KMS-11 (cell line): ENCODE measurements around the gene VPS26C.

Source experiments
- H2AFZ ChIP-seq: fragments of 200-600 bp; sonication (generic); 2 replicates; pipeline ENCODE4 v1.6.1; 2016; ENCODE audit warnings: antibody characterized with exemption, mixed run types, low read depth
- H3K27ac ChIP-seq: fragments of 200-600 bp; sonication (generic); 2 replicates; pipeline ENCODE4 v1.6.1; 2016; ENCODE audit warnings: mild to moderate bottlenecking, mixed run types
- H3K27me3 ChIP-seq: fragments of 200-600 bp; sonication (generic); 2 replicates; pipeline ENCODE4 v1.6.1; 2017; ENCODE audit warnings: mild to moderate bottlenecking, low read depth, mixed run types, moderate library complexity; ENCODE audit not compliant: insufficient read depth
- H3K36me3 ChIP-seq: fragments of 200-600 bp; sonication (generic); 2 replicates; pipeline ENCODE4 v1.6.1; 2017; ENCODE audit warnings: mild to moderate bottlenecking, mixed run types; ENCODE audit not compliant: insufficient read depth
- H3K4me1 ChIP-seq: fragments of 200-600 bp; sonication (generic); 2 replicates; pipeline ENCODE4 v1.6.1; 2016; ENCODE audit warnings: mild to moderate bottlenecking, low read depth, mixed run types; ENCODE audit not compliant: poor library complexity, severe bottlenecking
- H3K4me2 ChIP-seq: fragments of 200-600 bp; sonication (generic); 2 replicates; pipeline ENCODE4 v1.7.0; 2016; ENCODE audit warnings: mild to moderate bottlenecking, mixed run types
- H3K4me3 ChIP-seq: fragments of 200-600 bp; sonication (generic); IDR thresholded peaks from 2 replicates; pipeline ENCODE4 v1.6.1; 2017; ENCODE audit warnings: low read depth, low read length, mixed read lengths; ENCODE audit not compliant: insufficient read depth
- H3K79me2 ChIP-seq: fragments of 200-600 bp; sonication (generic); 2 replicates; pipeline ENCODE4 v1.6.1; 2016; ENCODE audit warnings: low read depth, mixed run types; ENCODE audit not compliant: insufficient read depth
- H3K9ac ChIP-seq: fragments of 200-600 bp; sonication (generic); 2 replicates; pipeline ENCODE4 v1.6.1; 2016; ENCODE audit warnings: mild to moderate bottlenecking, mixed run types
- H4K20me1 ChIP-seq: fragments of 200-600 bp; sonication (generic); 2 replicates; pipeline ENCODE4 v1.6.1; 2016; ENCODE audit warnings: mild to moderate bottlenecking, mixed run types; ENCODE audit not compliant: insufficient read depth
- TF ChIP-seq, protein P1 (sequence below): fragments of 200-600 bp; sonication (generic); conservative IDR thresholded peaks from 2 replicates; pipeline ENCODE4 v1.6.1; 2017; ENCODE audit warnings: low read depth, mild to moderate bottlenecking, antibody characterized with exemption, low read length, moderate library complexity, mixed read lengths

The VPS26C gene

GRCh38 chr21:37253991-37254390 lies 13.1 kb downstream of the VPS26C start:
- Histone ChIP-seq H4K20me1 (no peaks in the 10 kb centered on the region), H3K4me3 (no peak overlapping the region), H3K27me3 (no peaks in the 10 kb centered on the region), H3K4me1 (peaks cover 23% of the 10 kb centered on the region), H3K79me2 (peaks cover 28% of the 10 kb centered on the region; the same call in 1 of the 2 replicates), H3K9ac (no peak overlapping the region), H2AFZ (no peak overlapping the region), H3K27ac (no peak overlapping the region), H3K36me3 (no peaks in the 10 kb centered on the region), H3K4me2 (no peak overlapping the region)
- TF ChIP-seq, protein P1, sequence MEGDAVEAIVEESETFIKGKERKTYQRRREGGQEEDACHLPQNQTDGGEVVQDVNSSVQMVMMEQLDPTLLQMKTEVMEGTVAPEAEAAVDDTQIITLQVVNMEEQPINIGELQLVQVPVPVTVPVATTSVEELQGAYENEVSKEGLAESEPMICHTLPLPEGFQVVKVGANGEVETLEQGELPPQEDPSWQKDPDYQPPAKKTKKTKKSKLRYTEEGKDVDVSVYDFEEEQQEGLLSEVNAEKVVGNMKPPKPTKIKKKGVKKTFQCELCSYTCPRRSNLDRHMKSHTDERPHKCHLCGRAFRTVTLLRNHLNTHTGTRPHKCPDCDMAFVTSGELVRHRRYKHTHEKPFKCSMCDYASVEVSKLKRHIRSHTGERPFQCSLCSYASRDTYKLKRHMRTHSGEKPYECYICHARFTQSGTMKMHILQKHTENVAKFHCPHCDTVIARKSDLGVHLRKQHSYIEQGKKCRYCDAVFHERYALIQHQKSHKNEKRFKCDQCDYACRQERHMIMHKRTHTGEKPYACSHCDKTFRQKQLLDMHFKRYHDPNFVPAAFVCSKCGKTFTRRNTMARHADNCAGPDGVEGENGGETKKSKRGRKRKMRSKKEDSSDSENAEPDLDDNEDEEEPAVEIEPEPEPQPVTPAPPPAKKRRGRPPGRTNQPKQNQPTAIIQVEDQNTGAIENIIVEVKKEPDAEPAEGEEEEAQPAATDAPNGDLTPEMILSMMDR, result no peak

GRCh38 chr21:37251294-37251634 lies 15.9 kb downstream of the VPS26C start:
- Histone ChIP-seq H3K9ac (no peak overlapping the region), H2AFZ (no peak overlapping the region), H4K20me1 (no peaks in the 10 kb centered on the region; the same call in 1 of the 2 replicates), H3K4me1 (peaks cover 8% of the 10 kb centered on the region), H3K36me3 (no peaks in the 10 kb centered on the region), H3K79me2 (peaks cover 35% of the 10 kb centered on the region; the same call in 1 of the 2 replicates), H3K27me3 (no peaks in the 10 kb centered on the region), H3K4me2 (no peak overlapping the region), H3K27ac (no peak overlapping the region), H3K4me3 (no peak overlapping the region)
- TF ChIP-seq, protein P1, result no peak

GRCh38 chr21:37249112-37249904 lies 17.8 kb downstream of the VPS26C start:
- Histone ChIP-seq H3K9ac (no peak overlapping the region), H3K79me2 (peaks cover 32% of the 10 kb centered on the region; the same call in 1 of the 2 replicates), H3K4me1 (no peaks in the 10 kb centered on the region), H3K27ac (no peak overlapping the region), H4K20me1 (no peaks in the 10 kb centered on the region; the same call in 1 of the 2 replicates), H3K27me3 (no peaks in the 10 kb centered on the region), H3K36me3 (no peaks in the 10 kb centered on the region), H3K4me3 (no peak overlapping the region), H2AFZ (no peak overlapping the region), H3K4me2 (no peak overlapping the region)
- TF ChIP-seq, protein P1, result no peak

GRCh38 chr21:37248298-37248697 lies 18.8 kb downstream of the VPS26C start:
- Histone ChIP-seq H2AFZ (no peak overlapping the region), H3K36me3 (no peaks in the 10 kb centered on the region), H3K9ac (no peak overlapping the region), H3K79me2 (peaks cover 31% of the 10 kb centered on the region; the same call in 1 of the 2 replicates), H3K4me1 (no peaks in the 10 kb centered on the region), H3K27ac (no peak overlapping the region), H3K4me2 (no peak overlapping the region), H3K27me3 (no peaks in the 10 kb centered on the region), H3K4me3 (no peak overlapping the region), H4K20me1 (no peaks in the 10 kb centered on the region; the same call in 1 of the 2 replicates)
- TF ChIP-seq, protein P1, result no peak
